ENCODE results near the gene C16orf89. TPM values are rescaled to one million over a fixed set of nuclear protein-coding genes. Genes with fewer than 3 reads are reported as not detected.
"Not testable (repeated sequence)": the region's sequence is repeated elsewhere in the genome, so short reads cannot be mapped to it uniquely, and the experiment has no call there.

Gene C16orf89, protein sequence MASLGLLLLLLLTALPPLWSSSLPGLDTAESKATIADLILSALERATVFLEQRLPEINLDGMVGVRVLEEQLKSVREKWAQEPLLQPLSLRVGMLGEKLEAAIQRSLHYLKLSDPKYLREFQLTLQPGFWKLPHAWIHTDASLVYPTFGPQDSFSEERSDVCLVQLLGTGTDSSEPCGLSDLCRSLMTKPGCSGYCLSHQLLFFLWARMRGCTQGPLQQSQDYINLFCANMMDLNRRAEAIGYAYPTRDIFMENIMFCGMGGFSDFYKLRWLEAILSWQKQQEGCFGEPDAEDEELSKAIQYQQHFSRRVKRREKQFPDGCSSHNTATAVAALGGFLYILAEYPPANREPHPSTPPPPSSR
- total RNA-seq: 10 to 100 TPM in 2 of 4 donors, 1 to 10 TPM in 1, under 1 TPM in 1; 0.62 to 21.0 (median 7.7) TPM

DNA sequence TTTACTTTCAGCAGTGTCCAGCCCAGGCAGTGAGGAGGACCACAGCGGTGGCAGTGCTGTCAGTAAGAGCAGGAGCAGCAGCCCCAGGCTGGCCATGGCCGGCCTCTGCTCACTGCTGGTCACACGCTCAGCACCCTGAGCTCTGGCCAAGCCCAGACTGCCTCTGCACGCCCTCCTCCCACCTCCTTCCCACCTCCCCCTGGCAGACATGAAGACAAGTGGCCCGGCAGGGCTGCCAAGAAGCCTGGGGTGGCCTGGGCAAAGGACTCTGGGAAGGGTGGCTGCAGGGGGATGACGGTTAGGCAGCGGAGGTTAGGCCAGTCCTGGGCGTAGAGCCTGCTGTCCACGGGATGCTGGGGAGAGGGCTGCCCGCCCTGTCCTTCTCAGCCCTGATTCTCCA, at the start of gene C16orf89:
Gene C16orf89 (minus strand): TSS at position 144 of the 400 bp plus-strand sequence. CDS start 48 bp downstream, at position 96.
- Histone ChIP-seq H3K36me3 (no peaks in the 10 kb centered on the region), H3K27ac (peak within 1 kb of the TSS in 1 of 4 donors; percentile 8), H3K4me3 (peak within 1 kb of the TSS in 1 of 2 donors; percentile 16), H3K27me3 (no peaks in the 10 kb centered on the region), H3K4me1 (peaks cover 0 to 2% (median 0%) of the 10 kb centered on the region in 3 donors), H3K9me3 (no peaks in the 10 kb centered on the region)
- WGBS, 2 donors (ENCODE audit: low coverage in 1 of 2): 46% methylated on average over 5 of the region's 10 CpGs; no CpG with 5 or more reads in 1 of the 2 donors
- TF ChIP-seq POLR2A (IDR thresholded peaks at IDR 0.05) (no peak), EP300 (IDR thresholded peaks at IDR 0.05) (no peak), POLR2AphosphoS5 (IDR thresholded peaks at IDR 0.05) (no peak)
- TF ChIP-seq, protein P1, sequence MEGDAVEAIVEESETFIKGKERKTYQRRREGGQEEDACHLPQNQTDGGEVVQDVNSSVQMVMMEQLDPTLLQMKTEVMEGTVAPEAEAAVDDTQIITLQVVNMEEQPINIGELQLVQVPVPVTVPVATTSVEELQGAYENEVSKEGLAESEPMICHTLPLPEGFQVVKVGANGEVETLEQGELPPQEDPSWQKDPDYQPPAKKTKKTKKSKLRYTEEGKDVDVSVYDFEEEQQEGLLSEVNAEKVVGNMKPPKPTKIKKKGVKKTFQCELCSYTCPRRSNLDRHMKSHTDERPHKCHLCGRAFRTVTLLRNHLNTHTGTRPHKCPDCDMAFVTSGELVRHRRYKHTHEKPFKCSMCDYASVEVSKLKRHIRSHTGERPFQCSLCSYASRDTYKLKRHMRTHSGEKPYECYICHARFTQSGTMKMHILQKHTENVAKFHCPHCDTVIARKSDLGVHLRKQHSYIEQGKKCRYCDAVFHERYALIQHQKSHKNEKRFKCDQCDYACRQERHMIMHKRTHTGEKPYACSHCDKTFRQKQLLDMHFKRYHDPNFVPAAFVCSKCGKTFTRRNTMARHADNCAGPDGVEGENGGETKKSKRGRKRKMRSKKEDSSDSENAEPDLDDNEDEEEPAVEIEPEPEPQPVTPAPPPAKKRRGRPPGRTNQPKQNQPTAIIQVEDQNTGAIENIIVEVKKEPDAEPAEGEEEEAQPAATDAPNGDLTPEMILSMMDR (IDR thresholded peaks at IDR 0.05): no peak
- ATAC-seq: no peak

DNA sequence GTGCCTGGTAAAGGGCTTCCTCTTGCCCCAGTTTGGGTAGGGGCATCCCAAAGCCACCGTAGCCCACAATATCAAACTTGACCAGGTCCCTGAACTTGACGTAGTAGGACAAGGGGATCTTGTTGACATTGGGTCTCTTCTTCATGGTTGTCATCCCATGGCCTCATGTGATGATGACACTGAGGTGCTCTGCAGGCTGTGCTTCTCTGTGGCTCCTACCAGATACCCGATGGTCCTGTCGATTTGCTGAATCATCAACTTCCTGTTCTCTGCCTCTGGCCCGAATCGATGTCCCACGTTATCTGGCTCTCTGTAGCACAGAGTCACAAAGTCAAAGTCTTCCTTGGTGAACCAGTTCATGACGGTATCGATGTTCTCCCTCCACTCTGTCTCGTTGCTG, 45.2 kb upstream of the C16orf89 start:
- not testable (repeated sequence) for H3K27ac ChIP-seq, H3K9me3 ChIP-seq, H3K4me1 ChIP-seq, ATAC-seq, H3K27me3 ChIP-seq, H3K36me3 ChIP-seq, H3K4me3 ChIP-seq
- WGBS, 2 donors (ENCODE audit: low coverage in 1 of 2): 81 to 93% methylated on average over 8 to 10 of the region's 10 CpGs

DNA sequence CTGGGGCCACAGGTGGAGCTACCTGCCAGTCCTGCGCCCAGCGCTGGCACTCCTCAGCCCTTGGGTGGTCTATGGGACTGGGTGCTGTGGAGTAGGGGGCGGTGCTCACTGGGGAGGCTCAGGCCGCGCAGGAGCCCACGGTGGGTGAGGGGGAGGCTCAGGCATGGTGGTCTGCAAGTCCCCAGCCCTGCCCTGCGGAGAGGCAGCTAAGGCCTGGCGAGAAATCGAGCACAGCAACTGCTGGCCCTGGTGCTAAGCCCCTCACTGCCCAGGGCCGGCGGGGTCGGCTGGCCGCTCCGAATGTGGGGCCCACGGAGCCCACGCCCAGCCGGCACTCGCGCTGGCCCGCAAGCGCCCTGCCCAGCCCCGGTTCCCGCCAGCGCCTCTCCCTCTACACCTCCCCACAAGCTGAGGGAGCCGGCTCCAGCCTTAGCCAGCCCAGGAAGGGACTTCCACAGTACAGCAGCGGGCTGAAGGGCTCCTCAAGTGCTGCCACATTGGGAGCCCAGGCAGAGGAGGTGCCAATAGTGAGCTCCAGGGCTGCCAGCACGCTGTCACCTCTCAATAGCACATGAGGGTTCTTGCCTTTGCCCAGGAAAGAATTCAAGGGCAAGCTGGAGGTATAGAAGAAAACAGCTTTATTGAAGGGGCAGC, 42.9 kb upstream of the C16orf89 start:
- no peak overlapping the region for H3K27ac ChIP-seq
- WGBS, 2 donors (ENCODE audit: low coverage in 1 of 2): no CpG with 5 or more reads among the region's 27 CpGs
- H3K4me1 ChIP-seq: no peaks in the 10 kb centered on the region

DNA sequence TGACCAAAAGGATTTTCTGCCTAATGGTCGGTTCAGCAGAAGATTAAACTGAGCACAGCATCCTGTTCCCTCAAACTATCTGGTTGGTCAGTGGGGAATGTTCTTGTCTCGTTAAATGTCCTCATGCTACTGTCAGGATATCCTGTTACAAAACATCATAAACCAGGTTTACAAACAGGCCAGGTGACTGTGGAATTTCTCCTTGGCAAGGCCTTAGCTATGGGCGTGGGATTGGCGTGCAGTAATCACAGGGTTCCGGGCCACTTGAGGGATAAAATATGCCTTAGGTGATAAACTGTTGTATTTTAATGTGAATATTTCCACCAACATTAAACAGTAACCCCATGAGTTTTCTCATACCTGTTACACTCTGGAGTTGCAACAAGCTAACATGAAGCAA, 39.3 kb upstream of the C16orf89 start:
- H3K9me3 ChIP-seq, H3K36me3 ChIP-seq, H3K27me3 ChIP-seq, H3K27ac ChIP-seq, H3K4me3 ChIP-seq, ATAC-seq, H3K4me1 ChIP-seq: not testable (repeated sequence)
- 76 to 94% methylated on average over 3 to 5 of the region's 5 CpGs for WGBS, 2 donors (ENCODE audit: low coverage in 1 of 2)

More for the DNA sequence above, 42.9 kb upstream of the C16orf89 start:
- no peak for TF ChIP-seq POLR2AphosphoS5 (IDR thresholded peaks at IDR 0.05)
- Histone ChIP-seq H3K4me3 (no peak overlapping the region), H3K27me3 (no peaks in the 10 kb centered on the region), H3K9me3 (no peaks in the 10 kb centered on the region), H3K36me3 (no peaks in the 10 kb centered on the region)
- ATAC-seq: no peak

DNA sequence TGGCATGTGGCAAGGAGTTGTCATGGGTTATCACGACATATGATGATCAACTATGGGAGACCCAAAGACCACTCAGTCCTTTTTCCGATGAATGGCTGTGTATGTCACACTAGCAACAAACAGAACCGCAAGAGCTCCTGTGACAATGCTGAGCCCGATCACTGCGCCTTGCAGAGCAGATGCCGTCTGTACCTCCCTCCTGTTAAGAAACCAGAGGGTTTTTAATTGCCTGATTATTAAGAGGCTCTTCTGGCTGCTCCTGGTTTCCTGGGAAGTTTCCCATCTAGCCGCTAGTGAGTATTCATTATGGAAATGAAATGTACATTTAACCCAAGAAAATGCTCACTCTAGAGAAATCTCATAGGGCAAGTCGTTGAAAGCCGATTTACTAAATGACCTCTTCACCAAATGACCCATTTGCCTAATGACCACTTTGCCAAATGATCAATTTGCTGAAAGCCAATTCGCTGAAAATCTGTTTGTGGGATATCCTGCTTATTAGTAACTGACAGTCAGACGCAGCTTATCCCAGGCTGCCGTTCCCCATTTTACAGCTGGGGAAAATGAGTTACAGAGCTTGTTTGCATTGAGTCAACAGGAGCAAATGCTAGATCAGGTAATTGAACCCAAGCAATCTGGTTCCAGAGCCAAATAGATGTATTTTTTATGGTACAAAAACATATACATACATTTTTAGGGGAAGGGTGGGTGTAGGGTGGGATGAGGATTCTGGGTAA, 37.7 kb upstream of the C16orf89 start:
- H3K27ac ChIP-seq, H3K36me3 ChIP-seq, ATAC-seq, H3K27me3 ChIP-seq, H3K9me3 ChIP-seq, H3K4me1 ChIP-seq, H3K4me3 ChIP-seq: not testable (repeated sequence)
- 80 to 88% methylated on average over 4 to 11 of the region's 12 CpGs for WGBS, 2 donors (ENCODE audit: low coverage in 1 of 2)

DNA sequence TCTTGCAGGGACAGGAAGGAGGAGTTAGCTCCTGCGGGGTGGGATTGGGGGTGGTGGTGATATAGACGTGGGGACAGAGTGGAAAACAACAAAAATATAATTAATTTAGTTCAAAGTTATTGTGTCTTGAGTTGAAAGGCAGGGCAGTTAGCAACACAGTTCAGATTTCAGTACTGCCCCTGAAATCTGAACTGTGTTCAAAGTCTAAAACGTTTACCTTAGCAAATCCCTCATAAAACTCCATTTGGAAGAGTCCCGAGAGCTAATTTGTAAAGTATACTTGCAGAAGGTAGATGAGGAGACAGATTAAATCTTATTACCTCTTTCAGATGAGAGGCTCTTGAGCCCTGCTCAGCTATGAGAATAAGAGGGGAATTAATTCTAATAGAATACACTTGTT, 33.4 kb upstream of the C16orf89 start:
- not testable (repeated sequence) for H3K36me3 ChIP-seq, ATAC-seq, H3K9me3 ChIP-seq, H3K27me3 ChIP-seq
- 5 to 13% methylated on average over 2 of the region's 4 CpGs for WGBS, 2 donors (ENCODE audit: low coverage in 1 of 2)
- H3K4me3 ChIP-seq: peak overlapping the region in 1 of 2 donors; percentile 86
- peak overlapping the region in 3 of 4 donors; percentile 89 to 95 (median 91) for H3K27ac ChIP-seq
- peaks cover 0 to 19% (median 0%) of the 10 kb centered on the region in 3 donors for H3K4me1 ChIP-seq

DNA sequence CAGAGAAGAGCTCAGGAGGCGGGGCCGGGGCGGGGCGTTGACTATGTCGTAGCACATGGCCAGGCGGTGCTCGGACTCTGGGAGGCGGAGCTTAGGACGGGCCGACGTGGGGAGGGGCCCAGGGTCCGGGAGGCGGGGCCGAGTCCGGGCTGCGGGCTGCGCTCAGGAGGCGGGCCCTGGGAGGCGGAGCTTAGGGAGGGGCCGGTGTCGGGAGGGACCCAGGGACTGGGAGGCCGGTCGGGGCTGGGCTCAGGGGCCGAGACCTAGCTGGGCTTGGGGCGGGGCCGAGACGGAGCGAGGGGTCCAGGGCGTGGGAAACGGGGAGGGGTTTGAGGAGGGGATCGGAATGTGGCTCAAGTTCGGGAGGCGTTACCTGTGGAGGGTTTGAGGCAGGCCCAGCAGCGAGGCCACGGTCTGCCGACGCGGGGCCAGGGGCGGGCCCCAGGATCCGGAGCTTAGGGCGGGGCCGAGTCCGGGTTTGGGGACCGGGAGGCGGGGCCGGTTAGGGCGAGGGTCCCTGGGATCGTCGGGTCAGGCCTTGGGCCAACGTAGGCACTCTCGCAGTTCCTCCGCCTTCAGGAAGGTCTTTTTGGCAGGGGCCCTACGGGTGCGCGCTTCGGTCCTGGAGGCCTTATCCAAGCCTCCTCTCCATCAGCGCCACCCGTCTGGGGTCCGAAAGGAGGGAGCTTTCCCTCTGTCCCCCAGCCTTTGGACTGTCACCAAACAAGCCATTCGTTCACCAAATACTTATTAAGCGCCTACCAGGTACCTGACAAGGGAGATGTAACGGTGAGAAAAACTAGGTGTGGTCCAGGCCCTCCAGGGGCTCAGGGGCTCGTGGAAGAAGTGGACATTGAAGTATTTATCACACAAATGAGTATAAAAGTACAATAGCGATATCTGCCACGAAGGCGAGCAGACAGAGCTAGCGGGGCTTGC, 32.7 kb upstream of the C16orf89 start:
- Histone ChIP-seq H3K4me3 (peak overlapping the region; percentile 67 to 86), H3K4me1 (peaks cover 0 to 19% (median 0%) of the 10 kb centered on the region in 3 donors), H3K27ac (peak overlapping the region; percentile 70 to 95 (median 90))
- H3K9me3 ChIP-seq, H3K36me3 ChIP-seq, ATAC-seq, H3K27me3 ChIP-seq: not testable (repeated sequence)
- TF ChIP-seq POLR2A (IDR thresholded peaks at IDR 0.05): peak in 1 of 2 donors; percentile 27
- no CpG with 5 or more reads among the region's 67 CpGs for WGBS, 2 donors (ENCODE audit: low coverage in 1 of 2)
